M059J (cell line): ENCODE results near the gene ZBTB48. TPM values are rescaled to one million over a fixed set of nuclear protein-coding genes. Genes with fewer than 3 reads are reported as not detected.
"Not testable (repeated sequence)": the region's sequence is repeated elsewhere in the genome, so short reads cannot be mapped to it uniquely, and the experiment has no call there.

Experiments
- DNase-seq: peaks from one replicate; pipeline ENCODE4 v3.0.0-alpha.2; 2012; ENCODE audit warnings: low read depth
- total RNA-seq: library from RNA; depleted of rRNA; stranded (reverse); fragments of >200 nt; shearing (Covaris generic); gene quantifications from 2 replicates; pipeline ENCODE4 v1.2.3, GENCODE V29; 2014

Gene ZBTB48
- total RNA-seq, 1 experiment from 2014 or later, result 20.0 TPM

DNA sequence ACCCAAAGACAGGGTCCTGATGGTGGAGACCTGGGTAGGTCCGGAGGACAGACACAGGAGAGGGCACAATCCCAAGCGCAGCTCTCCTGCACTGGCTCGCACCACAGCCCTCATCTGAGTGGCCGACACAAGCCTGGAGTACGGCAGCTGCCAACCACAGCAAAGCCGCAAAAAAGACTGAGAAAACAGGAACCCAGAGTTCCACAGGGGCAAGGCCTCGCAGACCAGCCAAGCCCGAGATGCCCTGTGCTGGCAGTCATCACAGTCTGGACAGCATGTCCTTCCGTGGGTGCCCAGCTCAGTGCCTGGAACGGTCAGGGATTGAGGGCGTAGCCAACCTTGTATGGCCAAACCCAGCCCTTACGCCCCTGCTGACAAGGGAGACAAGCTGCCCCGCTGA, 11.4 kb downstream of the ZBTB48 start:
- DNase-seq, result no peak

GRCh38 chr1:6591644-6592043, 11.8 kb downstream of the ZBTB48 start:
- no peak for DNase-seq

- DNase-seq, result no peak
Observed at GRCh38 chr1:6592441-6592840, 12.6 kb downstream of the ZBTB48 start.

GRCh38 chr1:6592865-6593593, 13.2 kb downstream of the ZBTB48 start:
- no peak for DNase-seq

GRCh38 chr1:6593810-6594209, 14.0 kb downstream of the ZBTB48 start:
- DNase-seq, result no peak

DNA sequence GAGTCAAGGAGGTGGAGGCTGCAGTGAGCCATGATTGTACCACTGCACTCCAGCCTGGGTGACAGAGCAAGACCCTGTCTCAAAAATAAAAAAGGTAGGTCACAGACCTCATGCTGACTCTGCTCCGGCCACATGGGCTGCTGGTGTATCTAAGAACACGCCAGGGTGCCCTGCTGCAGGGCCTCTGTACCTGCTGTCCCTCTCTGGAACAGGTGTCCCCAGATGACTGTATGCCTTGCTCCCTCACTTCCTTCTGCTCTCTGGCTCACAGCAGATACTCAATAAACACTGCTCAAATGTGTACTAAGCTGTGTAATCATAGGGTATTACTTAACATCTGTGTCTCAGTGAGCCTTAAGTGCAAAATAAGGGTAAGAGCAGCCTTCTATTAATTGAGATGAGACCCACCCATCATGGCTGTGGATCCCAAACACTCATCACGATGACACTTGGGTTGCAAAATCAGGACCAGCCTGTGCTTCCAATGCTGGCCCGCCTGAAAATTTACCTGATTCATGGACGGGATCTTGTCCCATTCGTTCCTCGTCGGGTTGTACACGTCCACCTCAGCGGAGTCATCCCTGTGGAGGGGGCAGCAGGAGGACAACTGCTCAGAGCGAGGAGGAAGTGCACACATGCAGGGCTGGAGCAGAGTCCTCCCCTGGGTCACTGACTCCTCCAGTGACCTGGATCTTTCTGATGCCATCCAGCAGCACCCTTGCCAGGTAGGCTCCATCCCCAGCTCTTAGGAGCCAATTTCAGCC, 15.4 kb downstream of the ZBTB48 start:
- DNase-seq, result no peak

DNA sequence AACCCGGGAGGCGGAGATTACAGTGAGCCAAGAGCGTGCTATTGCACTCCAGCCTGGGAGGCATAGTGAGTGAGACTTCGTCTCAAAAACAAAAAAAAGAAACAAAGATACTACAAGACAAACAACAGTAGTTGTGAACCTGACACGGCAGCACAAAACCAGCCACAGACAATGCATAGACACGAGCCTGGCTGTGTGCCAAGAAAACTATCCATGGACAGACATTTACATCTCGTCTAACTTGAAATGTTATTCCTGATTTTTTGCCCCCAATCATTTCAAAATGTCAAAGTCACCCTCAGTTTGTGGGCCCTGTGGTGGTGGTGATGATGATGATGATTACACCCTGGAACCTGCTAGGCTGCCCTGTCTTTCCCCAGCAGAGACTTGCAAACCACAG, 16.6 kb downstream of the ZBTB48 start:
- DNase-seq, result no peak

- no peak for DNase-seq
Observed at GRCh38 chr1:6596886-6597776, 17.3 kb downstream of the ZBTB48 start.

DNA sequence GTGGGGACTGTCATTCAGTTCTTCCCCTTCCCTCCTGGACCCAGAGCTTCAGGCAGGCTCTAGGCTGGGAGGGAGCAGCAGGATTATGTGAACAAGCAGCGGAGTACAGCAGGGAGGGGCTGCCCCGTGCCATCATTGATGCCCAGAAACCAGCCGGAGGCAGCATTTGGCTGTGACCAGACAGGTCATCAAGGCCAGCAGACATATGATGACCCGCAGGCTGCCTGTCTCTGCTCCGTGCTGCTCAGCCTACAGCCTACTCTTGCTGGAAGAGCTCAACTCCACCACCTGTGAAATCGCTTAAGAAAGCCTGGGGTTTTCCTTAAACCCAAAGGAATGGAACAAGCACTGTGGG, 18.0 kb downstream of the ZBTB48 start:
- no peak for DNase-seq

DNA sequence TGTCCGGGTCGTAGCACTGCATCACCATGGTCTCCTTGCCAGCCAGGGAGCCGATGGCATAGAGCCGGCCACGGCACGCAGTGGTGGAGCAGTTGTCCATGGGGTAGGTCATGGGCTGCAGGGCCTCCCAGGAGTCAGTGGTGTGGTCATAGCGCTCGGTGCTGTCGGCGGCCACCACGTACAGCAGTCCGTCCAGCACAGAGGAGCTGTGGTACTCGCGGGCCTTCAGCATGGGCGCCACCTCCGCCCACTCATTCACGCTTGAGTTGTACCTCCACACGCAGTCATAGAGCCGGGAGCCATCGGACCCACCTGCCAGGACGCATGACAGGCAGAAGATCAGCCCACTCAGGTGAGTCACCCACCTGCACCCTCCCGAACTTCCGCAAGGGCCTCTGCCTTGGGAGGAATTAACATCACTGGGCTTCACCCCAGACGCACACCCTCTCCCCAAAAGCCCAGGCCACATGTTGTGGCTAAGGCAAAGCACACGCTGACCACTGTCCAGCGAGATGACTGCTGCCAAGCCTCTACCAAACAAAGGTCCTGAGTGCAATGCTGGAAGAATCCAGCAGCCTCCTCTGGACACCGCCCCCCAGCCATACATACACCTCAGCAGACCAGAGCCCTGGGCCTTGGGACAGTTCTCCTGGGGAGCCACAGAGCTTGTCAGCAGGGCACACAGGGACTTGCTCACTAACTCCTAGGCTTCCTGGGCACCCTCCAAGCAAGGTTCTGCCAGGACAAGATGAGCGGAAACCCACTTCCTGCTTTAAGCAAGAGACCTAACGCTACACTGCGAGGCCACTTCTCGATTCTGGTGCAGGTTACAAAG, 19.6 kb downstream of the ZBTB48 start:
- DNase-seq, result no peak

DNA sequence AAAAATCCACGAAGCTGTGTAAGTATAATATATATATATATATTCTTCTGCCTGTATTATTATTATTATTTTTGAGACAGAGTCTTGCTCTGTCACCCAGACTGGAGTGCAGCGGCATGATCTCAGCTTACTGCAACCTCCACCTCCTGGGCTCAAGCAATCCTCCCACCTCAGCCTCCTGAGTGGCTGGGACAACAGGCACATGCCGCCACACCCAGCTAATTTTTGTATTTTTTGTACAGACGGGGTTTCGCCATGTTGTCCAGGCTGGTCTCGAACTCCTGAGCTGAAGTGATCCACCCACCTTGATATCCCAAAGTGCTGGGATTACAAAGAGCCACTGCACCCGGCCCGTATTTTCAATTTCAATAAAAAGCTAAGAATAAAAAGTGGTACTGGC, 20.2 kb downstream of the ZBTB48 start:
- not testable (repeated sequence) for DNase-seq

GRCh38 chr1:6600410-6601048, 20.7 kb downstream of the ZBTB48 start:
- no peak for DNase-seq

GRCh38 chr1:6601049-6601922, 21.5 kb downstream of the ZBTB48 start:
- DNase-seq, result peak; percentile 98

GRCh38 chr1:6601923-6602668, 22.3 kb downstream of the ZBTB48 start:
- peak; percentile 62 for DNase-seq

DNA sequence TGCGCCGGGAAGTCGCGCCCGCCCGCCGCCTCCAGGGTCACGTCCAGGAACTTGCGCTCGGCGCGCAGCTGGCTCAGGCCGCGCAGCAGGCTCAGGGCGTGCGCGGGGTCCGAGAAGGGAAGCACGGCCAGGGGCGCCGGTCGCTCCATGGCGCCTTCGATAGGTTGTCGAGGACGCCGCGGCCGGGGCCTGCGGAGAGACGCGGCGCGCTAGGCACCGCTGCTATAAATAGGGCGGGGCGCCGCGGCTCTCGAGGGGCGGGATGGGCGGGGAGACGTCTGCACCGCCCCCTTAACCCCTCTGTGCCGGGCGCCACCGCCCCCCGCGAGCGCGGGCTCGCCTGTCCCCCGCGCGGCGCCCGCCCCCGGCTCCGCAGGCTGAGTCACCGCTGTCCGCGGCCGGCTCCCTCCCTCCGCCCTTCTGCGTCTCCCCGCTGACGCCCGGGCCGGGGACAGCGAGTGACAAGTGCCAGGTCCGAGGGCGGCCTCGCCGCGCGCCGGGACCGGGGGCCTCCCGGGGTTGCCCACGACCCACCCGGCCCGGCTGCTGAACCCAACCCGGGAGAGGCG, 23.0 kb downstream of the ZBTB48 start, which contains the start of gene KLHL21:
Gene KLHL21, minus strand, starts transcription at position 201 of the 569 bp plus-strand sequence. Its CDS starts 52 bp downstream, at position 149.
- DNase-seq, result peak; percentile 87

DNA sequence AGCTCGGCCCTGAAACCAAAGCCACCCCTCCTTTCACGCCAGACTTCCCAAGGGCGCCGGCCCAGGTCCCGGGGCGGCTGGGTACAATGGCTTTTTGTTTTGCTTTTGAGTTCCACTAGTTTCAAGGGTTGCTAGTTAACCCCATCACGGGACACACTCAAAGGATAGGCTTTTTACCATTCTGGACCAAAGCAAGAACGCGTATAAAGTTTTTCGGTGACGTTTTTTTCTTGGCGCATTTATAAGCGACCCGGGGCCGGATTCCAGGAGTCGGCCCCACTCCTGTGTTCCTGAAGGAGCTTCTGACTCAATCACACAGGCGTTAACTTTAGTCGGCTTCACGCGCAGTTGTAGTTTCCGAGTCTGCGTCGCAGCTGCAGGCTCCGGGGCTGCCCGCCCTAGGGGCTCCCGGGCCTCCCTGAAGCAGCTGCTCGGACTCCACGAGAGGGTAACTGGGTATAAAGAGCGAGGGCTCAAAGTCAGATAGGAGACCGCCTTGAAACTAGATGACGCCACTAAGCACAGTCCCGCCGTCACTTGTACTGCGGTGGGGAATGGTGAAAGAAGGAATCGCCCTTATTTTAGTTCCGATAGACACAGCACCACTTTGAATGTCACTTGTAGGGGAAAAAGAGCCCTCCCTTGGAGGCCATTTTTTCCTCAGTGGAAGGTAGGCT, 23.6 kb downstream of the ZBTB48 start:
- peak; percentile 77 for DNase-seq

- DNase-seq, result peak; percentile 42
Observed at GRCh38 chr1:6603915-6604558, 24.2 kb downstream of the ZBTB48 start.
